DOHH2 (cell line): ENCODE results near the gene CDK18.

Source experiments
- CTCF ChIP-seq: fragments of 200-600 bp; sonication (generic); IDR thresholded peaks from one replicate; pipeline ENCODE4 v1.5.1; 2014; ENCODE audit warnings: antibody characterized with exemption, mild to moderate bottlenecking, low read depth, low read length; ENCODE audit not compliant: poor library complexity, severe bottlenecking
- EZH2phosphoT487 ChIP-seq: fragments of 200-600 bp; sonication (generic); IDR thresholded peaks from 2 replicates; pipeline ENCODE4 v1.6.1; 2017; ENCODE audit warnings: borderline replicate concordance, mild to moderate bottlenecking, antibody characterized with exemption, low read length, moderate library complexity, mixed read lengths

- TF ChIP-seq CTCF (no peak), EZH2phosphoT487 (no peak)
Measured at GRCh38 chr1:205535866-205536758, 31.6 kb downstream of the CDK18 start.
